Hematopoietic multipotent progenitor cell treated with erythropoietin and hydrocortisone succinate and interleukin-3 and kit ligand, for 15 days (in vitro differentiated cells): Measurements from ENCODE around the gene OR4F6.

Source experiments
- DNase-seq: peaks from one replicate; pipeline ENCODE4 v3.0.0-alpha.2; 2015; ENCODE audit warnings: low spot score

OR4F6 gene

GRCh38 chr15:101804941-101805340, 1.6 kb downstream of the OR4F6 start:
- no peak for DNase-seq

- no peak for DNase-seq
Measured at GRCh38 chr15:101805605-101806345, 2.5 kb downstream of the OR4F6 start.

GRCh38 chr15:101807345-101807945, 4.1 kb downstream of the OR4F6 start:
- no peak for DNase-seq

GRCh38 chr15:101808201-101808600, 4.9 kb downstream of the OR4F6 start:
- no peak for DNase-seq

GRCh38 chr15:101810456-101810855, 7.1 kb downstream of the OR4F6 start:
- DNase-seq: no peak

- DNase-seq: no peak
Measured at GRCh38 chr15:101810876-101811275, 7.6 kb downstream of the OR4F6 start.

GRCh38 chr15:101811902-101812301, 8.6 kb downstream of the OR4F6 start, which contains the start of gene OR4F15:
Gene OR4F15 (plus strand): TSS chr15:101812202. CDS start chr15:101818187, 5,985 bp downstream.
- no peak for DNase-seq

- DNase-seq: no peak
Measured at GRCh38 chr15:101813803-101814534, 10.7 kb downstream of the OR4F6 start.

- no peak for DNase-seq
Measured at GRCh38 chr15:101820781-101821180, 17.5 kb downstream of the OR4F6 start.

- no peak for DNase-seq
Measured at GRCh38 chr15:101827257-101827656, 23.9 kb downstream of the OR4F6 start.

GRCh38 chr15:101828774-101829173, 25.5 kb downstream of the OR4F6 start:
- DNase-seq: no peak

GRCh38 chr15:101841656-101842055, 38.3 kb downstream of the OR4F6 start:
- DNase-seq: no peak

- no peak for DNase-seq
Measured at GRCh38 chr15:101844916-101845315, 41.6 kb downstream of the OR4F6 start.

- DNase-seq: no peak
Measured at GRCh38 chr15:101852356-101852755, 49.0 kb downstream of the OR4F6 start.
